Type B pancreatic cell (in vitro differentiated cells): ENCODE results near the gene ATP23. TPM values are rescaled to one million over a fixed set of nuclear protein-coding genes. Genes with fewer than 3 reads are reported as not detected.
A peak's percentile ranks its signal among the peaks of the same experiment; 100 is the strongest.

Source experiments
- DNase-seq: peaks from one replicate; pipeline ENCODE4 v3.0.0; 2021; ENCODE audit warnings: mixed read lengths; ENCODE audit not compliant: unreplicated experiment; ENCODE audit errors: extremely low spot score
- H3K27ac Mint-ChIP-seq: 2 replicates; pipeline ENCODE4 v1.8.0; 2021; ENCODE audit warnings: mild to moderate bottlenecking, mixed read lengths
- H3K27me3 Mint-ChIP-seq: 2 replicates; pipeline ENCODE4 v1.8.0; 2021; ENCODE audit warnings: mixed read lengths
- H3K36me3 Mint-ChIP-seq: 2 replicates; pipeline ENCODE4 v1.8.0; 2021; ENCODE audit warnings: mixed read lengths
- H3K4me1 Mint-ChIP-seq: one replicate; pipeline ENCODE4 v1.8.0; 2021; ENCODE audit warnings: mixed read lengths; ENCODE audit not compliant: unreplicated experiment
- H3K4me3 Mint-ChIP-seq: 2 replicates; pipeline ENCODE4 v1.8.0; 2021; ENCODE audit warnings: mild to moderate bottlenecking, mixed read lengths
- H3K9me3 Mint-ChIP-seq: 2 replicates; pipeline ENCODE4 v1.8.0; 2021; ENCODE audit warnings: mixed read lengths
- long read RNA-seq: library from polyadenylated mRNA; unstranded; transcript quantifications from one replicate; pipeline ENCODE4 v2.0.0, GENCODE V29; 2020
- total RNA-seq: library from RNA; stranded (reverse); gene quantifications from 2 replicates; pipeline ENCODE4 v1.2.1, GENCODE V29; 2021; ENCODE audit warnings: low replicate concordance
- TF ChIP-seq, protein P1 (sequence below): fragments of 200-600 bp; sonication (generic); conservative IDR thresholded peaks from 2 replicates; pipeline ENCODE4 v1.5.0; 2021; ENCODE audit warnings: antibody characterized with exemption, mild to moderate bottlenecking

ATP23 gene, protein sequence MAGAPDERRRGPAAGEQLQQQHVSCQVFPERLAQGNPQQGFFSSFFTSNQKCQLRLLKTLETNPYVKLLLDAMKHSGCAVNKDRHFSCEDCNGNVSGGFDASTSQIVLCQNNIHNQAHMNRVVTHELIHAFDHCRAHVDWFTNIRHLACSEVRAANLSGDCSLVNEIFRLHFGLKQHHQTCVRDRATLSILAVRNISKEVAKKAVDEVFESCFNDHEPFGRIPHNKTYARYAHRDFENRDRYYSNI
- 5.2 and 9.7 TPM in 2 replicates for total RNA-seq
- long read RNA-seq, partial matches to known transcripts: 0 of 3 reads
- long read RNA-seq, other reads (novel, unspliced or antisense): 0 of 3 reads

DNA sequence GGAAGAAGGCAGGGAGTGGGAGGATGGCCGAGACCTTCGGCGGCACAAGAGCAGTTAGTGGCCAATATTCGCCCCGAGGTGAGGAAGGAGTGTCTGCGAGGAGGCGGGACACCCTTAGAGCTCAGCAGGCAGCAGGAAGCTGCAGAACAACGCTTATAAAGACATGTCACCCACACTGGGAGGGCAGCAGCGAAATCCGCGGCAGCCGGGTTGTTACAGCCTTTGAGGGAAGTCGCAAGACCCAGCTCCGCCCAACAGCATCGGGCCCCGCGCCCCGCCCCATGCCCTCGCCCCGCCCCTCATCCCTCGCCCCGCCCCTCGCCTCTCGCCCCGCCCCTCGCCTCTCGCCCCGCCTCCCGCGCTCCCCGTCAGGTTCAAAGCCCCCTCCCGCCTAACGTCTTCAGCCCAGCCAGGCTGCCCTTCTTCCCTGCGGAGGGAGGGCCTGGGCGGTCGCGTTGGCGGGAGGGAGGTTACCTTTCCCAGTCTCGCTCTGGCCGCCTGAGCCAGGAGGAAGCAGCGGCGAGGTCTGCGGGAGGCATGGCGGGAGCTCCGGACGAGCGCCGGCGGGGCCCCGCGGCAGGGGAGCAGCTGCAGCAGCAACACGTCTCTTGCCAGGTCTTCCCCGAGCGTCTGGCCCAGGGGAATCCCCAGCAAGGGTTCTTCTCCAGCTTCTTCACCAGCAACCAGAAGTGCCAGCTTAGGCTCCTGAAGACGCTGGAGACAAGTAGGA, at the start of gene ATP23:
Gene ATP23 (plus strand): TSS at position 403 of the 730 bp plus-strand sequence. CDS start 135 bp downstream, at position 538.
- Mint-ChIP-seq H3K9me3 (no peaks in the 10 kb centered on the region), H3K36me3 (no peaks in the 10 kb centered on the region), H3K27me3 (peaks cover 15% of the 10 kb centered on the region), H3K27ac (peak within 1 kb of the TSS; percentile 92), H3K4me3 (peak within 1 kb of the TSS; percentile 96), H3K4me1 (peaks cover 22% of the 10 kb centered on the region)
- TF ChIP-seq, protein P1, sequence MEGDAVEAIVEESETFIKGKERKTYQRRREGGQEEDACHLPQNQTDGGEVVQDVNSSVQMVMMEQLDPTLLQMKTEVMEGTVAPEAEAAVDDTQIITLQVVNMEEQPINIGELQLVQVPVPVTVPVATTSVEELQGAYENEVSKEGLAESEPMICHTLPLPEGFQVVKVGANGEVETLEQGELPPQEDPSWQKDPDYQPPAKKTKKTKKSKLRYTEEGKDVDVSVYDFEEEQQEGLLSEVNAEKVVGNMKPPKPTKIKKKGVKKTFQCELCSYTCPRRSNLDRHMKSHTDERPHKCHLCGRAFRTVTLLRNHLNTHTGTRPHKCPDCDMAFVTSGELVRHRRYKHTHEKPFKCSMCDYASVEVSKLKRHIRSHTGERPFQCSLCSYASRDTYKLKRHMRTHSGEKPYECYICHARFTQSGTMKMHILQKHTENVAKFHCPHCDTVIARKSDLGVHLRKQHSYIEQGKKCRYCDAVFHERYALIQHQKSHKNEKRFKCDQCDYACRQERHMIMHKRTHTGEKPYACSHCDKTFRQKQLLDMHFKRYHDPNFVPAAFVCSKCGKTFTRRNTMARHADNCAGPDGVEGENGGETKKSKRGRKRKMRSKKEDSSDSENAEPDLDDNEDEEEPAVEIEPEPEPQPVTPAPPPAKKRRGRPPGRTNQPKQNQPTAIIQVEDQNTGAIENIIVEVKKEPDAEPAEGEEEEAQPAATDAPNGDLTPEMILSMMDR: no peak
- peak; percentile 89 for DNase-seq

DNA sequence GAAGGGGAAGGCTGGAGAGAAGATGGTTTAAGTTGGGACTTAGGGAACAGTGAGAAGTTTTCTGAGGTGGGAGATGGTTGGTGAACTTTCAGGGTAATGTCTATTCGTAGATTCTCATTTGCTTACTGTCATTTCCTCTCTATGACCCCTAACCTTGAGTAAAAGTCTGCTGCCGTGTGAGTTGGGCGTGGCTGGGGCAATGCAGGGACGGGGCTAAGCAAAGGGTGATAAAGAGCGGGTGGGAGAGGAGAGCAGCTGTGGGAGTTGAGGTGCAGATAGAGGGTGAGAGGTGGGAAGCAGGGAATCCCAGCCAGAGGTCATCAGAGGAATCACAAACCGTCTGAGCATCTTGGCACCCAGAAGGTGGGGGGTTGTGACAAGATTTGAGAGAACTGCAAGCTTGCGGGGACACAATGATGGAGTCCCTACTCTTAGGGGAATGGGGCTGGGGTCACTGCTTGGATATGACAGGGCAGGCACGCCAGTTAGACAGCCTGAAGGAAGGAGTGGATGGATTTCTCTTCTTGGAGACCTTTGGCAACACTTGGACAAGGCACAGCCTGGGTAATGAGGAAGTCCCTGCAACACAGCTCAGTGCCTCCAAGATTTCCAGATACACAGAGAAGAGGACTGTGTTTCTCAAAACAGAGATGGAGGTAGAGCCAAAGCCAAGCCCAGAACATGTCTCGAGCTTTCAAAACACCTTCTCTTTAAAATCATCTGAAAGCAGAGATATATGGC, 49.0 kb upstream of the ATP23 start:
- TF ChIP-seq, protein P1: no peak
- Mint-ChIP-seq H3K27ac (peak overlapping the region; percentile 73), H3K27me3 (peaks cover 7% of the 10 kb centered on the region), H3K36me3 (peaks cover 4% of the 10 kb centered on the region), H3K4me3 (peak overlapping the region; percentile 30), H3K9me3 (no peaks in the 10 kb centered on the region), H3K4me1 (peaks cover 66% of the 10 kb centered on the region)
- DNase-seq: no peak

DNA sequence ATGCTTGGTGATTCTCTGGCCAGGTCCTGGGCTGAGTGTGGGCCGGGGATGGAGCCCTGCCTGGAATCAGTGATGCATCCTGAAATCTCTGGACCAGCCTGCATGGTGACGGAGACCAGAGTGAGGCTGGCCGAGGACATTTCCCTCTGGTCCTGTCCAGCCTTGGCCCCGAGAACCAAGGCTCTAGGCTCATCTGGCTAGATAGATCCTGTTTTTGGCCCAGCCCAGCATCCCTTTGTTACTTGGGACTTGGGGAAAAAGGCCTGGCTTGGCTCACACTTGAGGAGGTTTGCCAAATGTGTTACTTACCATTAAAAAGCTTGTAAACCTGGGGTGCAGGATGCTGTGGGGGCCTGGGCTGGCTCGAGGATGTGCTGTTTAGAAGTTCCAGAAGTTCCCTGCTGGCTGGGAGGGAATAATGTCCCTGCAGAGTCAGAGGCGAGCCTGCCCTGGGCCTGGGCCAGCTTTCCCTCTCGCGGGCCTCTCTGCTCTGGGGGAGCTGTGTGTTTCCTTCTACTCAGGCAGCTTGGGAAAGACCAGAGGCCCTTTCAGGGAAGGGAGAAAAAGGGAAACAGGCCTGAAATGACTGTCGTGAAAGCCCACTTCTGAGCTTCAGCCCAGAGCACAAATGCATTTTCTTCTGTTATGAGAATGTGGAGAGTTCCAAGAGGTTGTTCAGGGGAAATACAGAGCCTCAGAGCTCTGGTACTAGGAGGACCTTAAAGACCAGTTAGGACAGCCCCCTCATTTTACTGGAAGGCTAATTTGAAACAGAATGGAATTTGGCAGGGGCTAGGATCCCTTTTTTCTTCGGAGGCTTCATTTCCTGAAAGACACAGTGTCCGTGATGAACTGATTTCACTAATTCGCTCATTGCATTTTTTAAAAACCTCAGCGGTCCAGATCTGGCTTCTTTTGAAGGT, 47.7 kb upstream of the ATP23 start:
- TF ChIP-seq, protein P1: peak; percentile 29
- H3K36me3 Mint-ChIP-seq: peaks cover 4% of the 10 kb centered on the region
- peak; percentile 85 for DNase-seq
- peak overlapping the region; percentile 91 for H3K27ac Mint-ChIP-seq
- peak overlapping the region; percentile 76 for H3K4me3 Mint-ChIP-seq
- H3K4me1 Mint-ChIP-seq: peaks cover 69% of the 10 kb centered on the region
- peaks cover 7% of the 10 kb centered on the region for H3K27me3 Mint-ChIP-seq
- no peaks in the 10 kb centered on the region for H3K9me3 Mint-ChIP-seq

DNA sequence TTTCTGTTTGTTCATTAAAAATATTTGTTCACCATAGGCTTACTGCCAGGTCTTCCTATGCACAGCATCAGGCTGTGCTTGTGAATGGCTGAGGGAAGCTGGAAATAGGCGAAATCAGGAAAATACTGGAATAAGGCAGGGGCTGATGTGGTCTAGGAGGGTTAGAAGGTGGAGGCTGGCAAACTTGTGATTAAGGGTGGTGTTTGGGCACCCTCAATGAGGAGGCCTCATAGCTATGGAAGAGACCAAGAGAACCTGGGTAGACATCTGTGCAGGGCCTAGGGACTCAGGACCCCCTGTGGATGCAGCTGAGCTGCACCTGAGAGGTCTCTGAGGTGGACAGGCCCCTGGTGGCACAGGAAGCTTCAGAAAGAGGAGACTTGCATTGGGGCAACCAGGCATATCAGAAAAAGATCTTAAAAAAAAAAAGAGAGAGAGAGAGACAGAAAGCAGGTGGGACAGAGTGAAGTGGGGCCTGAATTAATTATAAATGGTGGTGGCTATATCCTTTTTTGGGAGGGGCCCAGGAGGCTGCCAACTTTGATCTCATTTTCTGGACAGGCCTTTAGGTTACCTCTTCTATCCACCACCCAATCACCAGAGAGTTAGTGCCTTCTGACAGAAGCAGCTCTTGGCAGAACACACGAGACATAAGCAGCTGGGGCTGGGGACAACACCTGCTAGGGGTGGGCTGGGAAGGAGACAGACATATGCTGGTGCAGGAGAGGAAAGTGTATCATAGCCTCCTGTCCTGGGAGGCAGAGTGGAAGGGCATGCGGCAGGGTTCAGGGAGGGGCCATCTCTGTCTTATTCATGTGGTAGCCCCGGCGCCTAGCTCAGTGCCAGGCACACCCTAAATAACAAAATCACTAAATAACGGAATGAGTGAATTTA, 46.7 kb upstream of the ATP23 start:
- H3K27me3 Mint-ChIP-seq: peaks cover 7% of the 10 kb centered on the region
- peaks cover 4% of the 10 kb centered on the region for H3K36me3 Mint-ChIP-seq
- TF ChIP-seq, protein P1: no peak
- DNase-seq: no peak
- H3K27ac Mint-ChIP-seq: peak overlapping the region; percentile 91
- H3K4me3 Mint-ChIP-seq: peak overlapping the region; percentile 76
- H3K4me1 Mint-ChIP-seq: peaks cover 67% of the 10 kb centered on the region
- H3K9me3 Mint-ChIP-seq: no peaks in the 10 kb centered on the region
